ENCODE data around the gene STEAP2.

The STEAP2 gene

GRCh38 chr7:90276033-90276728 is 64.6 kb downstream of the STEAP2 start:
- no peak for FAIRE-seq

All from islet of Langerhans (tissue), 1 donor.